CD14-positive monocyte (primary cell): ENCODE data around the gene PITPNC1. TPM values are rescaled to one million over a fixed set of nuclear protein-coding genes. Genes with fewer than 3 reads are reported as not detected.

Experiments used
- DNase-seq, 3 donors: peaks; one replicate each; pipeline ENCODE4 v3.0.0-alpha.2; 2011 to 2022
- H2AFZ ChIP-seq: 2 replicates; pipeline ENCODE4 v1.6.0; 2012; ENCODE audit warnings: mild to moderate bottlenecking, low read depth, low read length, inconsistent platforms; ENCODE audit not compliant: insufficient read depth, poor library complexity, severe bottlenecking
- H3K27ac ChIP-seq, 2 donors: 1 replicate in 1 of 2; 2 replicates in 1 of 2; pipeline ENCODE4 v1.5.1; 2012 to 2013; ENCODE audit warnings: low read length in 2 of 2, control low read depth in 1 of 2, inconsistent platforms in 1 of 2, low read depth in 1 of 2, mild to moderate bottlenecking in 1 of 2
- H3K27me3 ChIP-seq, 2 donors: one replicate each; pipeline versions ENCODE4 v1.6.0 to v1.6.1; 2011 to 2013; ENCODE audit warnings: low read length in 2 of 2; ENCODE audit not compliant: control insufficient read depth in 2 of 2, insufficient read depth in 2 of 2
- H3K36me3 ChIP-seq, 2 donors: replicated peaks in 1 of 2; 1 replicate in 1 of 2; 2 replicates in 1 of 2; pipeline versions ENCODE4 v1.5.1 to v1.6.1; 2012 to 2013; ENCODE audit warnings: low read length in 2 of 2, control low read depth in 1 of 2, inconsistent platforms in 1 of 2, mild to moderate bottlenecking in 1 of 2; ENCODE audit not compliant: insufficient read depth in 2 of 2, control insufficient read depth in 1 of 2
- H3K4me1 ChIP-seq, 2 donors: 1 replicate in 1 of 2; 2 replicates in 1 of 2; pipeline versions ENCODE4 v1.5.1 to v1.6.1; 2012 to 2013; ENCODE audit warnings: low read length in 2 of 2, control low read depth in 1 of 2, inconsistent platforms in 1 of 2, mild to moderate bottlenecking in 1 of 2, moderate library complexity in 1 of 2; ENCODE audit not compliant: insufficient read depth in 2 of 2, control insufficient read depth in 1 of 2
- H3K4me2 ChIP-seq: replicated peaks from 2 replicates; pipeline ENCODE3; 2012; ENCODE audit warnings: low read length, moderate library complexity, mild to moderate bottlenecking; ENCODE audit not compliant: poor library complexity, severe bottlenecking; ENCODE audit errors: extremely low read depth
- H3K4me3 ChIP-seq, 3 experiments: fragments of 200-600 bp in 1 of 3; sonication (generic) in 1 of 3; replicated peaks in 1 of 3; 1 replicate in 2 of 3; 2 replicates in 1 of 3; pipeline ENCODE4 v1.5.1; 2011 to 2013; ENCODE audit warnings: low read length in 3 of 3, mild to moderate bottlenecking in 3 of 3, control low read depth in 2 of 3, low read depth in 2 of 3, inconsistent platforms in 1 of 3, moderate library complexity in 1 of 3
- H3K79me2 ChIP-seq: 2 replicates; pipeline ENCODE4 v1.6.0; 2012; ENCODE audit warnings: mild to moderate bottlenecking, control low read depth, inconsistent platforms, low read length, moderate library complexity; ENCODE audit not compliant: insufficient read depth
- H3K9ac ChIP-seq: 2 replicates; pipeline ENCODE4 v1.6.0; 2017; ENCODE audit warnings: low read length, mild to moderate bottlenecking; ENCODE audit not compliant: insufficient read depth, poor library complexity, severe bottlenecking
- H3K9me3 ChIP-seq, 2 donors: replicated peaks in 1 of 2; 1 replicate in 1 of 2; 2 replicates in 1 of 2; pipeline versions ENCODE4 v1.5.1 to v1.6.1; 2012 to 2013; ENCODE audit warnings: low read length in 2 of 2, control low read depth in 1 of 2; ENCODE audit not compliant: control insufficient read depth in 1 of 2, insufficient read depth in 1 of 2
- H4K20me1 ChIP-seq: 2 replicates; pipeline ENCODE4 v1.6.0; 2012; ENCODE audit warnings: mild to moderate bottlenecking, low read length, control low read depth, moderate library complexity; ENCODE audit not compliant: insufficient read depth
- H3K27ac Mint-ChIP-seq, 7 donors: one replicate each; pipeline ENCODE4 v1.8.0; 2020; ENCODE audit warnings: mild to moderate bottlenecking in 7 of 7, mixed read lengths in 7 of 7, moderate library complexity in 6 of 7, inconsistent platforms in 2 of 7
- H3K27me3 Mint-ChIP-seq, 3 donors: one replicate each; pipeline ENCODE4 v1.8.0; 2021 to 2022; ENCODE audit warnings: low read depth in 3 of 3, mild to moderate bottlenecking in 3 of 3, mixed read lengths in 3 of 3, moderate library complexity in 3 of 3, inconsistent platforms in 1 of 3
- H3K36me3 Mint-ChIP-seq, 2 donors: one replicate each; pipeline ENCODE4 v1.8.0; 2020; ENCODE audit warnings: mixed read lengths in 2 of 2, inconsistent platforms in 1 of 2, mild to moderate bottlenecking in 1 of 2
- H3K4me1 Mint-ChIP-seq: one replicate; pipeline ENCODE4 v1.8.0; 2020; ENCODE audit warnings: mild to moderate bottlenecking, mixed read lengths
- H3K4me3 Mint-ChIP-seq, 2 donors: one replicate each; pipeline ENCODE4 v1.8.0; 2020; ENCODE audit warnings: mild to moderate bottlenecking in 2 of 2, mixed read lengths in 2 of 2, moderate library complexity in 1 of 2
- H3K9me3 Mint-ChIP-seq, 7 donors: one replicate each; pipeline ENCODE4 v1.8.0; 2020 to 2022; ENCODE audit warnings: mixed read lengths in 7 of 7, mild to moderate bottlenecking in 6 of 7, moderate library complexity in 6 of 7, inconsistent platforms in 2 of 7
- CTCF ChIP-seq: fragments of 200-600 bp; IDR thresholded peaks from one replicate; pipeline ENCODE4 v1.8.0; 2022; ENCODE audit warnings: antibody characterized with exemption, mild to moderate bottlenecking
- WGBS: methylation state at CpG from one replicate; pipeline ENCODE4 v1.1.5; 2013; ENCODE audit warnings: missing lambda C conversion rate; ENCODE audit not compliant: insufficient coverage; 5-methylcytosine and 5-hydroxymethylcytosine counted together
- intact Hi-C, 2 donors: fragments of 100-400 bp; cut with micrococcal nuclease; formaldehyde crosslinking; loops; one replicate each; pipeline versions ENCODE4 v1.15.0 to v1.15.1; 2023
- polyA plus RNA-seq, 3 donors: library from polyadenylated mRNA; depleted of rRNA in 1 of 3; unstranded in 2 of 3; stranded (reverse) in 1 of 3; fragments of 300-500 nt in 2 of 3; fragments of >200 nt in 1 of 3; fragmentation: Illumina TruSeq in 2 of 3; gene quantifications; 1 replicate in 2 of 3; 2 replicates in 1 of 3; pipeline ENCODE4 v1.2.3, GENCODE V29; 2012 to 2021

PITPNC1 gene
- polyA plus RNA-seq, 3 donors, result 18.5 to 31.0 (median 21.7) TPM

GRCh38 chr17:67349420-67349819 lies 27.7 kb upstream of the PITPNC1 start:
- H3K27ac ChIP-seq, result no peak overlapping the region
- Mint-ChIP-seq H3K36me3 (peaks cover 57 to 81% of the 10 kb centered on the region in 2 donors), H3K4me3 (no peak overlapping the region), H3K27ac (no peak overlapping the region), H3K9me3 (no peaks in the 10 kb centered on the region), H3K4me1 (peaks cover 24% of the 10 kb centered on the region), H3K27me3 (no peaks in the 10 kb centered on the region)
- H3K4me1 ChIP-seq, result peaks cover 26% of the 10 kb centered on the region in 2 donors
- no peak for DNase-seq
- H3K9me3 ChIP-seq, result no peaks in the 10 kb centered on the region
- TF ChIP-seq CTCF, result no peak
- no peak overlapping the region for H3K9ac ChIP-seq
- H3K36me3 ChIP-seq, result peaks cover 67 to 75% of the 10 kb centered on the region in 2 donors
- no peak overlapping the region for H2AFZ ChIP-seq
- no CpG with 5 or more reads among the region's 1 CpG for WGBS
- H3K27me3 ChIP-seq, result no peaks in the 10 kb centered on the region
- peaks cover 39% of the 10 kb centered on the region for H4K20me1 ChIP-seq
- intact Hi-C loops, result no loop called here
- H3K4me3 ChIP-seq, result no peak overlapping the region
- no peak overlapping the region for H3K4me2 ChIP-seq
- peaks cover 33% of the 10 kb centered on the region for H3K79me2 ChIP-seq

- Mint-ChIP-seq H3K27ac (peak overlapping the region; percentile 87 to 97 (median 96)), H3K4me1 (peaks cover 41% of the 10 kb centered on the region), H3K4me3 (no peak overlapping the region), H3K9me3 (no peaks in the 10 kb centered on the region), H3K36me3 (peaks cover 42 to 79% of the 10 kb centered on the region in 2 donors), H3K27me3 (peaks cover 0 to 2% (median 0%) of the 10 kb centered on the region in 3 donors)
- no peak for TF ChIP-seq CTCF
- intact Hi-C loops, result no loop called here
- H3K27me3 ChIP-seq, result no peaks in the 10 kb centered on the region
- peak in 2 of 3 donors; percentile 29 to 35 for DNase-seq
- H2AFZ ChIP-seq, result no peak overlapping the region
- H3K4me3 ChIP-seq, result peak overlapping the region in 1 of 3 experiments; percentile 18
- H3K36me3 ChIP-seq, result peaks cover 54 to 55% of the 10 kb centered on the region in 2 donors
- peaks cover 56% of the 10 kb centered on the region for H4K20me1 ChIP-seq
- H3K9ac ChIP-seq, result no peak overlapping the region
- peaks cover 61% of the 10 kb centered on the region for H3K79me2 ChIP-seq
- no peaks in the 10 kb centered on the region for H3K9me3 ChIP-seq
- peak overlapping the region; percentile 68 to 78 for H3K27ac ChIP-seq
- H3K4me1 ChIP-seq, result peaks cover 43 to 44% of the 10 kb centered on the region in 2 donors
- 100% methylated on average over 1 of the region's 10 CpGs for WGBS
- H3K4me2 ChIP-seq, result peak overlapping the region; percentile 31
Measured at GRCh38 chr17:67353161-67353560, 23.9 kb upstream of the PITPNC1 start.
